Ascending aorta (tissue), 2 donors: ENCODE measurements around the gene MLX. TPM values are rescaled to one million over a fixed set of nuclear protein-coding genes. Genes with fewer than 3 reads are reported as not detected.

Source experiments
- DNase-seq, 2 donors: peaks; one replicate each; pipeline ENCODE4 v3.0.0-alpha.2; 2019; ENCODE audit warnings: low spot score in 2 of 2
- H3K27ac ChIP-seq, 2 donors: fragments of 200-600 bp; sonication (generic); one replicate each; pipeline ENCODE4 v1.5.1; 2016 to 2017; ENCODE audit warnings: mild to moderate bottlenecking in 1 of 2
- H3K27me3 ChIP-seq: fragments of 200-600 bp; sonication (generic); one replicate; pipeline ENCODE4 v1.5.1; 2017
- H3K36me3 ChIP-seq, 2 donors: fragments of 200-600 bp; sonication (generic); one replicate each; pipeline ENCODE4 v1.5.1; 2016
- H3K4me1 ChIP-seq, 2 donors: fragments of 200-600 bp; sonication (generic); one replicate each; pipeline ENCODE4 v1.5.1; 2016 to 2017; ENCODE audit warnings: mild to moderate bottlenecking in 1 of 2
- H3K4me3 ChIP-seq, 2 donors: fragments of 200-600 bp; sonication (generic); one replicate each; pipeline ENCODE4 v1.5.1; 2016 to 2017; ENCODE audit warnings: mild to moderate bottlenecking in 1 of 2
- H3K9me3 ChIP-seq, 2 donors: fragments of 200-600 bp; sonication (generic); one replicate each; pipeline ENCODE4 v1.5.1; 2016
- CTCF ChIP-seq, 3 experiments: fragments of 200-600 bp in 2 of 3; fragments of 450-650 bp in 1 of 3; sonication (generic) in 2 of 3; IDR thresholded peaks; one replicate each; pipeline ENCODE4 v1.5.1; 2016 to 2019; ENCODE audit warnings: antibody characterized with exemption in 3 of 3, mild to moderate bottlenecking in 1 of 3, moderate library complexity in 1 of 3
- intact Hi-C: fragments of 100-400 bp; cut with DNase I; formaldehyde crosslinking; loops from one replicate; pipeline ENCODE4 v1.15.1; 2023
- total RNA-seq: library from RNA; depleted of rRNA; stranded (reverse); fragments of >200 nt; gene quantifications from one replicate; pipeline ENCODE4 v1.1.0, GENCODE V29; 2016

Gene MLX
- total RNA-seq, 1 donor from 2014 or later: 15.8 TPM

- DNase-seq: no peak
- peaks cover 80 to 94% of the 10 kb centered on the region in 2 donors for H3K36me3 ChIP-seq
- intact Hi-C loops: no loop called here
Measured at GRCh38 chr17:42586514-42587230, 19.8 kb downstream of the MLX start.

GRCh38 chr17:42590886-42591285 is 24.0 kb downstream of the MLX start:
- H3K36me3 ChIP-seq: peaks cover 53 to 61% of the 10 kb centered on the region in 2 donors
- no peak overlapping the region for H3K27ac ChIP-seq
- no peak for DNase-seq
- no peak overlapping the region for H3K4me3 ChIP-seq
- no peaks in the 10 kb centered on the region for H3K27me3 ChIP-seq
- H3K9me3 ChIP-seq: no peaks in the 10 kb centered on the region
- no peaks in the 10 kb centered on the region for H3K4me1 ChIP-seq
- TF ChIP-seq CTCF (IDR thresholded peaks at IDR 0.05): no peak
- intact Hi-C loops: no loop called here

More at GRCh38 chr17:42586514-42587230, 19.8 kb downstream of the MLX start:
- TF ChIP-seq CTCF (IDR thresholded peaks at IDR 0.05): no peak
- H3K27me3 ChIP-seq: no peaks in the 10 kb centered on the region
- no peak overlapping the region for H3K4me3 ChIP-seq
- H3K9me3 ChIP-seq: no peaks in the 10 kb centered on the region
- H3K27ac ChIP-seq: no peak overlapping the region
- H3K4me1 ChIP-seq: no peaks in the 10 kb centered on the region

DNA sequence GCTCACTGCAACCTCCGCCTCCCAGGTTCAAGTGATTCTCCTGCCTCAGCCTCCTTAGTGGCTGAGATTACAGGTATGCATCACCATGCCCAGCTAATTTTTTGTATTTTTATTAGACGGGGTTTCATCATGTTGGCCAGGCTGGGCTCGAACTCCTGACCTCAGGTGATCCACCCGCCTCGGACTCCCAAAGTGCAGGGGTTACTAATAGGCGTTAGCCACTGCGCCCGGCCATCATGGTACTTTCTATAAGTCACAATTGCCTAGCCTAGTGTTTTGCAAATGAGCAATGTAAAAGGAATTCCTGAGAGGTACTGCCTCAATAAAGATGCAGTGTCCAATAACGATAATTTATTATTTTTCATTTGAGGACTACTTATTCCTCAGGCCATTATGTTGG is 24.5 kb downstream of the MLX start:
- no peak for TF ChIP-seq CTCF (IDR thresholded peaks at IDR 0.05)
- no peaks in the 10 kb centered on the region for H3K4me1 ChIP-seq
- no peak for DNase-seq
- intact Hi-C loops: no loop called here
- peaks cover 53 to 56% of the 10 kb centered on the region in 2 donors for H3K36me3 ChIP-seq
- no peaks in the 10 kb centered on the region for H3K27me3 ChIP-seq
- no peaks in the 10 kb centered on the region for H3K9me3 ChIP-seq
- no peak overlapping the region for H3K27ac ChIP-seq
- no peak overlapping the region for H3K4me3 ChIP-seq

DNA sequence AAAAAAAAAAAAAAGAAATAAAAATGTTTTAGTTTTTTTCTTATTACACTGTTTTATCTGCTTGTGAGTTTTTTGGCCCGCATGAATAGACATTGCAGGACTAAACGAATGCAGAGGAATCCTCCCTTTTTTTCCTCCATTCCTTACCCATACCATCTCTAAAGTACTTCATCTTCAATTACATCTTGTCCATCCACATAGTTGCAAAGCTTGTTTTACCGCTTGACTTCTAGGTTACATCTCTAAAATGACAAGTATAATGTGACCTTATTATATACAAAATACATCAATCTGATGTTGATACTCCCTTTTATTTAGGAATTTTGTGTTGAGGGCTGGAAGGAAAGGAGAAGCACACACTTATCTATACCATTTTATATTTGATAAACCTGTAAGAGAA is 29.5 kb downstream of the MLX start:
- Histone ChIP-seq H3K4me3 (no peak overlapping the region), H3K4me1 (peaks cover 0 to 5% of the 10 kb centered on the region in 2 donors), H3K36me3 (peaks cover 9 to 13% of the 10 kb centered on the region in 2 donors), H3K27me3 (no peaks in the 10 kb centered on the region), H3K27ac (no peak overlapping the region), H3K9me3 (no peaks in the 10 kb centered on the region)
- DNase-seq: no peak
- TF ChIP-seq CTCF (IDR thresholded peaks at IDR 0.05): no peak
- intact Hi-C loops: no loop called here

DNA sequence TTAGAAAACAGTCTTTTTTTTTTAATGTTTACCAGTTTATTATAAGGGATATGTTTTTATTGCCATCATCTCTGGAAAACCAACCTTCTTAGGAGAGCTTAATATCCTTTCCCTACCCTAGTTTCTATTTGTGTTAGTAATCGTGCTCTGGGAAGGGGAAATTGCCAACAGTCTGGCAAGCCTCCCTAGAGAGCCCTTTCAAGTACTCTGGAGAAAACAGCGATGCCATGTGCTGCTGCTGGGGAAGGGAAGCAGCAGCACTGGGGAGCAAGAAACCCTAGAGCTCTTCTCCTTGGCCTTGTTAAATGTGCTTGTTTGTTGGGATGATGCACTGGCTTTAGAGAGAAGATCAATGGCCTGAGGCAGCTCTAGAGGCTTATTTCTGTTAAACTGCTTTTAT is 32.0 kb downstream of the MLX start:
- DNase-seq: no peak
- TF ChIP-seq CTCF (IDR thresholded peaks at IDR 0.05): no peak

More for the DNA sequence above, 32.0 kb downstream of the MLX start:
- H3K36me3 ChIP-seq: peaks cover 7% of the 10 kb centered on the region in 2 donors
- no peak overlapping the region for H3K4me3 ChIP-seq
- intact Hi-C loops: no loop called here
- H3K4me1 ChIP-seq: peaks cover 0 to 5% of the 10 kb centered on the region in 2 donors
- H3K9me3 ChIP-seq: no peaks in the 10 kb centered on the region
- H3K27ac ChIP-seq: no peak overlapping the region
- H3K27me3 ChIP-seq: no peaks in the 10 kb centered on the region
